GM13976 (cell line): ENCODE measurements around the gene SPAG9.

Source experiments
- DNase-seq: peaks from one replicate; pipeline ENCODE4 v3.0.0; 2012; ENCODE audit warnings: low spot score
- in situ Hi-C: fragments of 300-500 bp; cut with MboI; formaldehyde crosslinking; loops from one replicate; pipeline ENCODE4 v1.12.0; 2022; ENCODE audit warnings: low sequenced_read_pairs, mixed read lengths, inconsistent platforms; ENCODE audit not compliant: unreplicated experiment
- TF ChIP-seq, protein P1 (sequence below): IDR thresholded peaks from 2 replicates; pipeline ENCODE4 v1.5.1; 2012; ENCODE audit warnings: borderline replicate concordance, mild to moderate bottlenecking; ENCODE audit not compliant: insufficient read depth; ENCODE audit errors: extremely low read depth, missing control alignments, control extremely low read depth

Gene SPAG9

DNA sequence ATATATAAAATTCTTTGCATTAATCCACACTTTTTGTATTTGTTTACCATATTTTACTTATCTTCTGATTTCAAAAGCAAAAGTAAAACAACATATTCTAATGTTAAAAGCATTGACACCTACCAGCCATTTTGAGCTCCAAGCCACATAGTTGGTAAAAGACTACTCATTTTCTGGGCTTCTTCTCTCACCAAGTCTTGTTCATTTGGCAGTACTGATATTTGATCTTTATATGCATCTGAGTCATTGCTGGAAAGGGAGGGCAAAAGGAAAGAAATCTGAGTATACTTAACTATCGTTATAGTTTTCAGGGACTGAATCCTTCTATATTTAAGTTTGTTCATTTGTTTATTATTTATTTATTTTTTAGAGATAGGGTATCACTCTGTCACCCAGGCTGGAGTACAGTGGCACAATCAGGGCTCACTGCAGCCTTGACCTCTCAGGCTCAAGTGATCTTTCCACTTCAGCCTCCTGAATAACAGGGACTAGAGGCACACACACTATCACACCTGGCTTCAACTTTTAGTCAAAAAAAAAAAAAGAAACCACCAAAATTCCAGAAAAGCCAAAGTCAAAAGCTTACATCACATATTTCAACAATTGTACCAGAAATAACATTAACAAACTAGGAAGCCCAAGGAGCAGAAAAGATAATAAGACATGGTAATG, 133.5 kb downstream of the SPAG9 start:
- TF ChIP-seq, protein P1, sequence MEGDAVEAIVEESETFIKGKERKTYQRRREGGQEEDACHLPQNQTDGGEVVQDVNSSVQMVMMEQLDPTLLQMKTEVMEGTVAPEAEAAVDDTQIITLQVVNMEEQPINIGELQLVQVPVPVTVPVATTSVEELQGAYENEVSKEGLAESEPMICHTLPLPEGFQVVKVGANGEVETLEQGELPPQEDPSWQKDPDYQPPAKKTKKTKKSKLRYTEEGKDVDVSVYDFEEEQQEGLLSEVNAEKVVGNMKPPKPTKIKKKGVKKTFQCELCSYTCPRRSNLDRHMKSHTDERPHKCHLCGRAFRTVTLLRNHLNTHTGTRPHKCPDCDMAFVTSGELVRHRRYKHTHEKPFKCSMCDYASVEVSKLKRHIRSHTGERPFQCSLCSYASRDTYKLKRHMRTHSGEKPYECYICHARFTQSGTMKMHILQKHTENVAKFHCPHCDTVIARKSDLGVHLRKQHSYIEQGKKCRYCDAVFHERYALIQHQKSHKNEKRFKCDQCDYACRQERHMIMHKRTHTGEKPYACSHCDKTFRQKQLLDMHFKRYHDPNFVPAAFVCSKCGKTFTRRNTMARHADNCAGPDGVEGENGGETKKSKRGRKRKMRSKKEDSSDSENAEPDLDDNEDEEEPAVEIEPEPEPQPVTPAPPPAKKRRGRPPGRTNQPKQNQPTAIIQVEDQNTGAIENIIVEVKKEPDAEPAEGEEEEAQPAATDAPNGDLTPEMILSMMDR = no peak
- in situ Hi-C loops = no loop called here
- DNase-seq = no peak

- in situ Hi-C loops = no loop called here
- DNase-seq = no peak
- TF ChIP-seq, protein P1 = no peak
Measured at GRCh38 chr17:50981279-50981678, 139.4 kb downstream of the SPAG9 start.

DNA sequence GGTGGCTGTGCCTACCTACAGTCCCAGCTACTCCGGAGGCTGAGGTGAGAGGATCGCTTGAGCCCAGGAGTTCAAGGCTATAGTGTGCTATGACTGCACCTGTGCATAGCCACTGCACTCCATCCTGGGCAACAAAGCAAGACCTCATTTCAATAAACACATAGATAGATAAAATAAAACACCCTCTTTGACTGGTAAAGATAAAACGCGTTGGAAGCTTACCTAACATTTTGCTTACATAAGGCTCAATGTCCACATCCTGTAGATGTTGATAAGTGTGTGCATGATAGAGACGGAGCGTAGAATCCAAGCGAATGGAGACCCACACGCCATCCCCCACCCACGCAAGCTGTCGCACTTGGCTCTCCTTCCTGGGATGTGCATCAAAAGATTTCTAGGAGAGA, 141.1 kb downstream of the SPAG9 start:
- in situ Hi-C loops = no loop called here
- TF ChIP-seq, protein P1 = no peak

GRCh38 chr17:50977487-50978159, 143.0 kb downstream of the SPAG9 start:
- in situ Hi-C loops = no loop called here
- TF ChIP-seq, protein P1 = no peak
- DNase-seq = no peak

More for the DNA sequence above, 141.1 kb downstream of the SPAG9 start:
- no peak for DNase-seq

- TF ChIP-seq, protein P1 = no peak
- in situ Hi-C loops = no loop called here
- DNase-seq = no peak
Measured at GRCh38 chr17:50976951-50977472, 143.7 kb downstream of the SPAG9 start.

GRCh38 chr17:50973557-50974494, 146.8 kb downstream of the SPAG9 start:
- DNase-seq = no peak
- in situ Hi-C loops = no loop called here
- TF ChIP-seq, protein P1 = no peak
